ENCODE results near the gene BLID.

Gene BLID

GRCh38 chr11:122103726-122104125 is 12.3 kb downstream of the BLID start:
- DNase-seq, result no peak

- no peak for DNase-seq
Observed at GRCh38 chr11:122103321-122103720, 12.7 kb downstream of the BLID start.

GRCh38 chr11:122102426-122102825 is 13.6 kb downstream of the BLID start:
- DNase-seq, result no peak

GRCh38 chr11:122101625-122102291 is 14.3 kb downstream of the BLID start:
- DNase-seq, result peak in 1 of 2 experiments; percentile 52

- no peak for DNase-seq
Observed at GRCh38 chr11:122100756-122101080, 15.3 kb downstream of the BLID start.

- no peak for DNase-seq
Observed at GRCh38 chr11:122100037-122100755, 15.8 kb downstream of the BLID start.

GRCh38 chr11:122099374-122100036 is 16.5 kb downstream of the BLID start:
- no peak for DNase-seq

GRCh38 chr11:122098261-122098980 is 17.6 kb downstream of the BLID start:
- DNase-seq, result no peak

GRCh38 chr11:122097419-122098001 is 18.5 kb downstream of the BLID start:
- DNase-seq, result no peak

GRCh38 chr11:122096272-122097112 is 19.5 kb downstream of the BLID start:
- no peak for DNase-seq

GRCh38 chr11:122095681-122096262 is 20.2 kb downstream of the BLID start:
- DNase-seq, result no peak

- no peak for DNase-seq
Observed at GRCh38 chr11:122094836-122095235, 21.2 kb downstream of the BLID start.

GRCh38 chr11:122093731-122094275 is 22.2 kb downstream of the BLID start:
- DNase-seq, result no peak

GRCh38 chr11:122091835-122092234 is 24.2 kb downstream of the BLID start:
- no peak for DNase-seq

- DNase-seq, result no peak
Observed at GRCh38 chr11:122089111-122089510, 26.9 kb downstream of the BLID start.

GRCh38 chr11:122085712-122086111 is 30.3 kb downstream of the BLID start:
- no peak for DNase-seq

GRCh38 chr11:122085264-122085663 is 30.8 kb downstream of the BLID start:
- DNase-seq, result no peak

GRCh38 chr11:122082205-122082604 is 33.8 kb downstream of the BLID start:
- DNase-seq, result no peak

GRCh38 chr11:122081073-122081472 is 34.9 kb downstream of the BLID start:
- DNase-seq, result no peak

GRCh38 chr11:122077459-122077858 is 38.6 kb downstream of the BLID start:
- DNase-seq, result no peak

GRCh38 chr11:122076512-122077120 is 39.4 kb downstream of the BLID start:
- no peak for DNase-seq
